H1 (cell line): ENCODE data around the gene DCLRE1A.

Experiments
- ASH2L ChIP-seq: fragments of 200-600, 300-600 bp; sonication (generic); IDR thresholded peaks from one replicate; pipeline ENCODE4 v1.7.1; 2017; ENCODE audit warnings: low read length
- CBX8 ChIP-seq: fragments of 300-800, 300-1000 bp; sonication (generic); IDR thresholded peaks from 2 replicates; pipeline ENCODE4 v1.7.1; 2016; ENCODE audit warnings: low read depth, low read length, borderline replicate concordance
- HDAC2 ChIP-seq, 2 experiments: fragments of 300-600 bp in 1 of 2; sonication (generic) in 1 of 2; IDR thresholded peaks; 2 replicates each; pipeline ENCODE4 v1.6.1; 2011 to 2012; ENCODE audit warnings: low read depth in 2 of 2, low read length in 2 of 2, mild to moderate bottlenecking in 2 of 2, moderate library complexity in 2 of 2, borderline replicate concordance in 1 of 2, inconsistent platforms in 1 of 2
- JUN ChIP-seq: IDR thresholded peaks from 2 replicates; pipeline ENCODE4 v1.6.1; 2011; ENCODE audit warnings: low read depth, mild to moderate bottlenecking, improper control_type of control experiment, low read length
- KDM5A ChIP-seq: fragments of 200-600 bp; IDR thresholded peaks from 2 replicates; pipeline ENCODE4 v1.7.1; 2012; ENCODE audit warnings: mild to moderate bottlenecking, low read length, inconsistent platforms, mixed read lengths
- PHF8 ChIP-seq: fragments of 200-600 bp; sonication (generic); conservative IDR thresholded peaks from 2 replicates; pipeline ENCODE4 v1.7.1; 2012; ENCODE audit warnings: low read depth, mild to moderate bottlenecking, inconsistent platforms, low read length, moderate library complexity
- POLR2A ChIP-seq, 2 experiments: IDR thresholded peaks; 1 replicate in 1 of 2; 2 replicates in 1 of 2; pipeline ENCODE4 v1.6.1; 2011; ENCODE audit warnings: low read depth in 2 of 2, low read length in 2 of 2, mild to moderate bottlenecking in 2 of 2; ENCODE audit errors: control extremely low read depth in 1 of 2
- POLR2AphosphoS5 ChIP-seq: IDR thresholded peaks from 2 replicates; pipeline ENCODE4 v1.6.1; 2011; ENCODE audit warnings: low read depth, low read length
- RAD21 ChIP-seq, 2 experiments: IDR thresholded peaks in 1 of 2; conservative IDR thresholded peaks in 1 of 2; 2 replicates each; pipeline ENCODE4 v1.6.1; 2011; ENCODE audit warnings: low read depth in 2 of 2, low read length in 2 of 2, improper control_type of control experiment in 1 of 2, inconsistent platforms in 1 of 2, mild to moderate bottlenecking in 1 of 2, moderate library complexity in 1 of 2
- RFX5 ChIP-seq: IDR thresholded peaks from 2 replicates; pipeline ENCODE4 v1.6.1; 2011; ENCODE audit warnings: low read depth, low read length, improper control_type of control experiment, borderline replicate concordance
- SP4 ChIP-seq: IDR thresholded peaks from 2 replicates; pipeline ENCODE4 v1.6.1; 2012; ENCODE audit warnings: low read length, inconsistent platforms
- TF ChIP-seq, protein P1 (sequence below), 3 experiments: IDR thresholded peaks; 1 replicate in 2 of 3; 2 replicates in 1 of 3; pipeline versions ENCODE4 v1.5.1 to v1.6.1; 2011; ENCODE audit warnings: low read length in 3 of 3, mild to moderate bottlenecking in 3 of 3, inconsistent platforms in 2 of 3, low read depth in 1 of 3, moderate library complexity in 1 of 3; ENCODE audit not compliant: insufficient read depth in 1 of 3; ENCODE audit errors: control extremely low read depth in 1 of 3

DNA sequence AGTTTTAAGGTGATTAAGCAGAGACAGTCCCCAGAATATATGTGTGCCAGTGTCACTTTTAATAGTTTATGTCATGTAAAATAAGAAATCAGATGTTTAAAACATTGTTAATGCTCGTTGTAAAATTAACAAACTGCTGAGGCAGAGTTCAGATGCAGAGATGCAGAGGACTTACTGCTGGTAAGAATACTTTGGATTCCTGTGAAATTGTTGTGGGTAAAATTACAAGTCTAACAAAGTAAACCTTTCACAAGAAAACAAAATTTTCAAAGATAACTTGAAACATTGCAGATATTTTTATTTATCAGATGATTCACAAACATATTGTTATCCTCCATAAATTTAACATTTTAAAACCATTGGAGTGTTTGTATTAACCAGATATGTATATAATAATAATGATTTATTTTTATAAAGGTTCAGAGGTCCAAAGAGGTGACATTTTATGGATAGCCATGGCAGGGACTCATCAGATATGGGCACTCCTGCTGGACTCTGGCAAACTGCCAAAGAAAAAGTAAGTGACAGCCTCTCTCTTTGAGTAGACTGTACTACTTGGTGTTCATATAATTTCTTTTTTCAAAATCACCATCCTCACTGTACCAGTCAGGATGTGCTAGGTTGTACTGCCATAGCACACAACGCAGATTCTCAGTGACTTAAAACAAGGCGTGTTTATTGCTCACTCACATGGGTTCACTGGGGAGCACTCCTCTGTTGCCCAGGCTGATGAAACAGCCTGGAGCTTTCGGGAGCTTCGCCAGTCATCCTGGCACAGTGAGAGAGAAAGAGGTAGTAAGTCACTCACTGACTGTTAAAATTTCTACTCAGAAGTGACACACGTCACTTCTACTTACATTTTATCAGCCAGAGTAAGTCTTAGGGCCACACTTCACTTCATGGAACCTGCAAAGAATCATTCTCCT is 44.1 kb upstream of the DCLRE1A start:
- TF ChIP-seq SP4 (no peak), PHF8 (no peak), RFX5 (no peak), POLR2AphosphoS5 (no peak), CBX8 (no peak), KDM5A (no peak), RAD21 (IDR thresholded peaks at IDR 0.05 in 1 of 2, conservative IDR thresholded peaks at IDR 0.05 in 1 of 2; ENCODE audit: low read depth in 2 of 2, low read length in 2 of 2) (no peak), JUN (no peak), HDAC2 (IDR thresholded peaks at IDR 0.05; ENCODE audit: borderline replicate concordance in 1 of 2, low read depth in 2 of 2, low read length in 2 of 2) (no peak), POLR2A (IDR thresholded peaks at IDR 0.05; ENCODE audit: control extremely low read depth in 1 of 2, low read depth in 2 of 2, low read length in 2 of 2) (no peak), ASH2L (no peak)
- TF ChIP-seq, protein P1, sequence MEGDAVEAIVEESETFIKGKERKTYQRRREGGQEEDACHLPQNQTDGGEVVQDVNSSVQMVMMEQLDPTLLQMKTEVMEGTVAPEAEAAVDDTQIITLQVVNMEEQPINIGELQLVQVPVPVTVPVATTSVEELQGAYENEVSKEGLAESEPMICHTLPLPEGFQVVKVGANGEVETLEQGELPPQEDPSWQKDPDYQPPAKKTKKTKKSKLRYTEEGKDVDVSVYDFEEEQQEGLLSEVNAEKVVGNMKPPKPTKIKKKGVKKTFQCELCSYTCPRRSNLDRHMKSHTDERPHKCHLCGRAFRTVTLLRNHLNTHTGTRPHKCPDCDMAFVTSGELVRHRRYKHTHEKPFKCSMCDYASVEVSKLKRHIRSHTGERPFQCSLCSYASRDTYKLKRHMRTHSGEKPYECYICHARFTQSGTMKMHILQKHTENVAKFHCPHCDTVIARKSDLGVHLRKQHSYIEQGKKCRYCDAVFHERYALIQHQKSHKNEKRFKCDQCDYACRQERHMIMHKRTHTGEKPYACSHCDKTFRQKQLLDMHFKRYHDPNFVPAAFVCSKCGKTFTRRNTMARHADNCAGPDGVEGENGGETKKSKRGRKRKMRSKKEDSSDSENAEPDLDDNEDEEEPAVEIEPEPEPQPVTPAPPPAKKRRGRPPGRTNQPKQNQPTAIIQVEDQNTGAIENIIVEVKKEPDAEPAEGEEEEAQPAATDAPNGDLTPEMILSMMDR (IDR thresholded peaks at IDR 0.05; ENCODE audit: control extremely low read depth in 1 of 3, insufficient read depth in 1 of 3, low read depth in 1 of 3, low read length in 3 of 3): no peak
